Panc1 (cell line): ENCODE measurements around the gene PSMD7.

Experiments
- CTCF ChIP-seq: fragments of 450-650 bp; IDR thresholded peaks from 2 replicates; pipeline ENCODE4 v1.5.1; 2017; ENCODE audit warnings: mild to moderate bottlenecking
- POLR2AphosphoS5 ChIP-seq: IDR thresholded peaks from 2 replicates; pipeline ENCODE4 v1.6.1; 2012; ENCODE audit warnings: mild to moderate bottlenecking, low read depth, low read length, moderate library complexity
- REST ChIP-seq, 2 experiments: IDR thresholded peaks; 2 replicates each; pipeline ENCODE4 v1.6.1; 2011 to 2012; ENCODE audit warnings: low read depth in 2 of 2, control low read depth in 1 of 2, low read length in 1 of 2, mild to moderate bottlenecking in 1 of 2, moderate library complexity in 1 of 2; ENCODE audit not compliant: insufficient read depth in 1 of 2
- SIN3A ChIP-seq: IDR thresholded peaks from 2 replicates; pipeline ENCODE4 v1.6.1; 2012; ENCODE audit warnings: low read depth, mild to moderate bottlenecking, low read length, moderate library complexity, borderline replicate concordance; ENCODE audit not compliant: insufficient read depth
- TCF7L2 ChIP-seq: IDR thresholded peaks from 2 replicates; pipeline ENCODE4 v1.6.1; 2011; ENCODE audit warnings: mild to moderate bottlenecking, low read depth, low read length, inconsistent platforms

- TF ChIP-seq CTCF (no peak), REST (IDR thresholded peaks at IDR 0.05; ENCODE audit: insufficient read depth in 1 of 2, low read depth in 2 of 2, low read length in 1 of 2) (no peak), POLR2AphosphoS5 (no peak), SIN3A (no peak), TCF7L2 (no peak)
Observed at GRCh38 chr16:74277974-74278373, 18.6 kb upstream of the PSMD7 start.
